Measurements from ENCODE around the gene SLC2A4.

SLC2A4 gene

DNA sequence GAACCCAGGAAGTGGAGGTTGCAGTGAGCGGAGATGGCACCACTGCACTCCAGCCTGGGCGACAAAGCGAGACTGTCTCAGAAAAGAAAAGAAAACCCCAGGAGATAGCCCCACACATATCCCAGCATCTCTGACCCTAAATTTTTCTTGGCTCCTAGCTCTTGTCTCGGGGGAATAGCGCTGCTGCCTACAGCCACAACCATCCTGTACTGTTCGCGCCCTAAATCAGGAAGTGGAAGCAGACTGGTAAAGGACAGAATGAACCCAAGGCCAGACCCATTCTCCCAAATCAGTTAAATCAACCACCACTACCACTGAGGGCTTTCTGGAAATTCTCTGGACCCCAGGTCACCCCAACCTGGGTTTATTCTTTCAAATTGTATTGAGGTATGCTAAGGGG is 31.7 kb upstream of the SLC2A4 start:
- H3K4me3 ChIP-seq (ENCODE audit: low read length), result peak overlapping the region; percentile 88
- peaks cover 28% of the 10 kb centered on the region for H3K4me1 ChIP-seq (ENCODE audit: control insufficient read depth, insufficient read depth, low read length)
- no peaks in the 10 kb centered on the region for H3K9me3 ChIP-seq (ENCODE audit: control insufficient read depth, low read length)
- peaks cover 26% of the 10 kb centered on the region for H3K36me3 ChIP-seq (ENCODE audit: control insufficient read depth, insufficient read depth, low read length, severe bottlenecking)
- no peak for DNase-seq (ENCODE audit: low read depth)
- no peaks in the 10 kb centered on the region for H3K27me3 ChIP-seq (replicated peaks; ENCODE audit: control insufficient read depth, insufficient read depth, low read length)
- peak overlapping the region; percentile 97 for H3K9ac ChIP-seq (ENCODE audit: low read length)

DNA sequence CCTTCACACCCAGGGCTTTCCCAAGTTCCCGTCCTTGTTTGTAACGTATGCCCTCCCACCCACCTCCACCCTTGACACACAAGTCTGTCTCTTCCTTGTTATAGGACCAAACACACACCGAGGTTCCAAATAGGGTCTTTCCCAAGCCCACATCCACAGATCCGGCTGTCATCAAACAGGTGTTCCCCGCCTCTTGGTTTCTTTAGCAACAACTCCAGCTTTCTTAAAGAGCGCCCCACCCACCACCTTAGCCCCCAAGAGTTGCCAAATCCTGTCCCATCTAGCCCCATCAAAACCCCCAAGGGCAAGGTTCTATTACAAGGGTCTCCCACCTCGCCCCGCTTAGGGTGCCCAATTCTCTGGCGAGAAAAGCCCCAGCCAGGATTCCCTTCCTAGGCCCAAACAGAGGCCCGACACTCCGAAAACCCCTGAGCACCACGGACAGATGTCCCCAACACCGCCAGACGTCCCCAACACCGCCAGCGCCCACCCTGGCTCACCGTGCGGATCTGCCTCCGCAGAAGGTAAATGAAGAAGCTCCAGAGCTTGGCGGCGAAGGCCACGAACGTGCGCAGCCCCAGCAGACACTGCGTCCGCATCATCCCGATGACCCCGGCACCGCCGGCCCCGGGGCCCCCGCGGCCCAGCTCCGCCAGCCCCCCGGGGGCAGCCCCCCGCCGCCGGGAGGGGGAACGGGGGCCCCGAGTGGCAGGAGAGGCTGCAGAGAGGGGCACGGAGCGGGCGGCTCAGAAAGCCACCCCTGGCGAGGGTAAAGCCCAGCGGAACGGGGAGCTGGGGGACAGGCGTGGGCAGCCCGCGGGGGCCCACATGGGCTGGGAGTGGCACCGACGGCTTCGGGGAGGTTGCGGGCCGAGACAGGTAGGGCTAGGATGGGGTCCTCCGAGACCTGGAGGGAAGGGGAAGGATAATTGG is 30.6 kb upstream of the SLC2A4 start:
- Histone ChIP-seq H3K4me1 (ENCODE audit: control insufficient read depth, insufficient read depth, low read length) (peaks cover 28% of the 10 kb centered on the region), H3K9me3 (ENCODE audit: control insufficient read depth, low read length) (no peaks in the 10 kb centered on the region), H3K4me3 (ENCODE audit: low read length) (peak overlapping the region; percentile 88), H3K9ac (ENCODE audit: low read length) (peak overlapping the region; percentile 97), H3K36me3 (ENCODE audit: control insufficient read depth, insufficient read depth, low read length, severe bottlenecking) (peaks cover 28% of the 10 kb centered on the region), H3K27me3 (replicated peaks; ENCODE audit: control insufficient read depth, insufficient read depth, low read length) (no peaks in the 10 kb centered on the region)
- DNase-seq (ENCODE audit: low read depth), result peak; percentile 42

DNA sequence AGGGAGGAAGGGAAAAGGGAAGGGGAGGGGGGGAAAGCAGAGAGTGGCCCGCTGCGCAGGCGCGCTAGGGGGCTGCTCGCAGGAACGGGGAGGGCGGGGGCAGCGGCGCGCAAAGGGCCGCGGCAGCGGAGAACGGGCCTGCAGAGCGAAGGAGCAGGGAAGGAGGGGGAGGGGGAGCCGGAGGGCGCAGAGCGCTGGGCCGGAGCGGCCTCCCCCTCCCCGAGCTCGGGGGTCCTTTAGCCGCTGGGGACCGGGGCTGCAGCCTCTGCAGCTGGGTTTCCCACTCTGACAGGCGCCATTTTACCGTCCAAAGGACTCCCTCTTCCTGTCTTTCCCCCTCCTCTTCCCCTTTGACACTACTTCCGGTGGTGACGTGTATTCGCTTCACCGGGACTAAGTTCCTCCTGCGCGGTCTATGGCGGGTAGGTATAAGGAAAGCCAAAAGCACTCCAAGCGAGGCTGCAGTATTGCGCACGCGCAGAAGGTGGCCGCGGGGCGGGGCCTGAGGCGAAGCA is 29.8 kb upstream of the SLC2A4 start, which contains the start of gene CTDNEP1:
Gene CTDNEP1 (minus strand): TSS at position 74 of the 515 bp plus-strand sequence. CDS start 438 bp downstream, outside the sequence.
- peak; percentile 99 for DNase-seq (ENCODE audit: low read depth)
- no peaks in the 10 kb centered on the region for H3K9me3 ChIP-seq (ENCODE audit: control insufficient read depth, low read length)
- H3K36me3 ChIP-seq (ENCODE audit: control insufficient read depth, insufficient read depth, low read length, severe bottlenecking), result peaks cover 26% of the 10 kb centered on the region
- peaks cover 28% of the 10 kb centered on the region for H3K4me1 ChIP-seq (ENCODE audit: control insufficient read depth, insufficient read depth, low read length)
- no peaks in the 10 kb centered on the region for H3K27me3 ChIP-seq (replicated peaks; ENCODE audit: control insufficient read depth, insufficient read depth, low read length)
- peak within 1 kb of the TSS; percentile 88 for H3K4me3 ChIP-seq (ENCODE audit: low read length)
- peak within 1 kb of the TSS; percentile 97 for H3K9ac ChIP-seq (ENCODE audit: low read length)

DNA sequence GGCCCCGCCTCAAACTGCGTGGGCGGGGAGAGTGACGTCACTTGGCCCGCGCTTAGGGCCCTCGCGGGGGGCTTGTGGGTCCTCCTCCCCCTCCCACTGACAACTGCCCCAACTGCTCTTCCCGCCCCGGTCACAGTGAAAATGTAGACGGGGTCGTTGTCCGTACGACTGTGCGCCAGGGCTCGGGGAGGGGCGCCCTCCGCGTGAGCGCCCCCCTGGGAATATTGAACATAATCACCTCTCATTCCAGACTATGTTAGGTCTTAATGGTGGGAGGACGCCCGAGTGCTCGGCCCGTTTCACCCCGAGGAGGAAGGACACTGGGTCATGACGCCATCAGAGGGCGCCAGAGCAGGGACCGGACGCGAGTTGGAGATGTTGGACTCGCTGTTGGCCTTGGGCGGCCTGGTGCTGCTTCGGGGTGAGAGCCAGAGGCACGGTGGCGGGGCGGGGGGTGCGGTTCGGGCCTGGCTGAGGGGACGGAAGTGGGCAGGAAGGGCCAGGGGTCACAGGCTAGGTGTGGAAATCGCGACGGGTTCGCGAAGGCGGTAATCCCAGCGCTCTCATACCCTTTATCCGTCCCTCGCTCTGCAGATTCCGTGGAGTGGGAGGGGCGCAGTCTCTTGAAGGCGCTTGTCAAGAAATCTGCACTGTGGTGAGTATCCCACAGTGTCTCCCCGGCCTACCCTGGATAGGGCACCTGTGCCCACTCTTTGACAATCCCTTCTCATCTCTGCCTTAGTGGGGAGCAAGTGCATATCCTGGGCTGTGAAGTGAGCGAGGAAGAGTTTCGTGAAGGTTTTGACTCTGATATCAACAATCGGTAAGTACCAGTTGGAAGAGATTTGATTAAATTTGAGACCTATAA is 29.1 kb upstream of the SLC2A4 start, which contains the start of gene ELP5:
Gene ELP5 (plus strand): TSS at position 40 of the 868 bp plus-strand sequence. CDS start 336 bp downstream, at position 376.
- Histone ChIP-seq H3K9ac (ENCODE audit: low read length) (peak within 1 kb of the TSS; percentile 97), H3K4me1 (ENCODE audit: control insufficient read depth, insufficient read depth, low read length) (peaks cover 28% of the 10 kb centered on the region), H3K9me3 (ENCODE audit: control insufficient read depth, low read length) (no peaks in the 10 kb centered on the region), H3K27me3 (replicated peaks; ENCODE audit: control insufficient read depth, insufficient read depth, low read length) (no peaks in the 10 kb centered on the region), H3K36me3 (ENCODE audit: control insufficient read depth, insufficient read depth, low read length, severe bottlenecking) (peaks cover 29% of the 10 kb centered on the region), H3K4me3 (ENCODE audit: low read length) (peak within 1 kb of the TSS; percentile 88)
- peak; percentile 98 for DNase-seq (ENCODE audit: low read depth)

DNA sequence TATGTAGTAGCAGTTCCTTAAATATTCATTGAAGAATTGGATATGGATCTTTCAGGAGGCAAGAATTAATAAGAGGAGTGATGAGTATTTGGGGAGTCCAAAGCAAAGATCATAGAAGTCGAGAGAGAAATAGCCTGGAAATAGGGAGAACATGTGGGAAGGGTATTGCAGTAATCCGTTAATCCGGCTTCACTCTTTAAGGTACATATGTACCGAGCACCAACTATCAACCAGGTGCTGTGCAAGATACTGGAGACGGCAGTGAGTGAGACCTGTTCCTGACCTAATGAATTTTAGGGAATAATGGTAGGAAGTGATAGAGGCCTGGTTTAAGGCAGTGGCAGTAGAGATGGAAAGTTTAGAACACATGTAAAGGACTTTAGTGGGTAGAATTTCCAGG is 28.4 kb upstream of the SLC2A4 start:
- Histone ChIP-seq H3K4me3 (ENCODE audit: low read length) (peak overlapping the region; percentile 88), H3K36me3 (ENCODE audit: control insufficient read depth, insufficient read depth, low read length, severe bottlenecking) (peaks cover 32% of the 10 kb centered on the region), H3K9me3 (ENCODE audit: control insufficient read depth, low read length) (no peaks in the 10 kb centered on the region), H3K9ac (ENCODE audit: low read length) (peak overlapping the region; percentile 97), H3K4me1 (ENCODE audit: control insufficient read depth, insufficient read depth, low read length) (peaks cover 28% of the 10 kb centered on the region), H3K27me3 (replicated peaks; ENCODE audit: control insufficient read depth, insufficient read depth, low read length) (no peaks in the 10 kb centered on the region)
- no peak for DNase-seq (ENCODE audit: low read depth)

DNA sequence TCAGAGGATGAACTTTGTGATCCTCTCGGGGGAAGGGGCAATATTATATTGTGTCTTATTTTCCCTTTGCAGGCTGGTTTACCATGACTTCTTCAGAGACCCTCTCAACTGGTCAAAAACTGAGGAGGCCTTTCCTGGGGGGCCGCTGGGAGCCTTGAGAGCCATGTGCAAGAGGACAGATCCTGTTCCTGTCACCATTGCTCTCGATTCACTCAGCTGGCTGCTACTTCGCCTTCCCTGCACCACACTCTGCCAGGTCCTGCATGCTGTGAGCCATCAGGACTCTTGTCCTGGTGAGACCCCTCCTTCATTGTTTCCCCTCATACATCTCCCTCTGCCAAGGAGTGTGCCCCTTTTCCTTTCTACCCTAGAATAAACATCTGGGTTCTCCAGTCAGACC is 27.0 kb upstream of the SLC2A4 start:
- DNase-seq (ENCODE audit: low read depth), result no peak
- H3K36me3 ChIP-seq (ENCODE audit: control insufficient read depth, insufficient read depth, low read length, severe bottlenecking), result peaks cover 44% of the 10 kb centered on the region
- no peak overlapping the region for H3K4me3 ChIP-seq (ENCODE audit: low read length)
- no peaks in the 10 kb centered on the region for H3K9me3 ChIP-seq (ENCODE audit: control insufficient read depth, low read length)
- H3K27me3 ChIP-seq (replicated peaks; ENCODE audit: control insufficient read depth, insufficient read depth, low read length), result no peaks in the 10 kb centered on the region
- H3K4me1 ChIP-seq (ENCODE audit: control insufficient read depth, insufficient read depth, low read length), result peaks cover 27% of the 10 kb centered on the region
- no peak overlapping the region for H3K9ac ChIP-seq (ENCODE audit: low read length)

DNA sequence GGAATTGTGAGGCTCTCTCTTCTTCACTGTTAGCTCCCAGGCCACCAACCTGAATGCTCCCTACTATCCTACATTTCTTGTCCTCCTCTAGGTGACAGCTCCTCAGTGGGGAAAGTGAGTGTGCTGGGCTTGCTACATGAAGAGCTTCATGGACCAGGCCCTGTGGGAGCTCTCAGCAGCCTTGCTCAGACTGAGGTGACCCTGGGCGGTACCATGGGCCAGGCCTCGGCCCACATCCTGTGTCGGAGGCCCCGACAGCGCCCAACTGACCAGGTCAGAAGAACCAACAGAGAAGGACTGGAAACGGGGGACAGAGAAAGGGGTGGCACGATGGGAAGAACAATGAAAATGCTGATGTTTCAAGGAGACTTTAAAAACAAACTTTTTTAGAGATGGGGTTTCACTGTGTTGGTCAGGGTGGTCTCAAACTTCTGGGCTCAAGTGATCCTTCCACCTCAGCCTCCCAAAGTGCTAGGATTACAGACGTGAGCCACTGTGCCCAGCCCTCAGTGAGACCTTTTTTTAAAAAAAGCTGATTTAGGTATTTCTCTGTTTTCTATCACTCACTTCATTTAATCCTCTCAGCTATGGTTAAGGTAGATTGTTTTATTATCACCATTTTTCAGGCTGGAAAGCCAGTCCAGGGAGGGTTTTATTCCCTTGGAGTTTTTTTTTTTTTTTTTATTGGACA is 24.6 kb upstream of the SLC2A4 start:
- no peak for DNase-seq (ENCODE audit: low read depth)
- no peak overlapping the region for H3K4me3 ChIP-seq (ENCODE audit: low read length)
- H3K9ac ChIP-seq (ENCODE audit: low read length), result no peak overlapping the region
- peaks cover 45% of the 10 kb centered on the region for H3K36me3 ChIP-seq (ENCODE audit: control insufficient read depth, insufficient read depth, low read length, severe bottlenecking)
- no peaks in the 10 kb centered on the region for H3K27me3 ChIP-seq (replicated peaks; ENCODE audit: control insufficient read depth, insufficient read depth, low read length)
- H3K4me1 ChIP-seq (ENCODE audit: control insufficient read depth, insufficient read depth, low read length), result peaks cover 33% of the 10 kb centered on the region
- no peaks in the 10 kb centered on the region for H3K9me3 ChIP-seq (ENCODE audit: control insufficient read depth, low read length)

DNA sequence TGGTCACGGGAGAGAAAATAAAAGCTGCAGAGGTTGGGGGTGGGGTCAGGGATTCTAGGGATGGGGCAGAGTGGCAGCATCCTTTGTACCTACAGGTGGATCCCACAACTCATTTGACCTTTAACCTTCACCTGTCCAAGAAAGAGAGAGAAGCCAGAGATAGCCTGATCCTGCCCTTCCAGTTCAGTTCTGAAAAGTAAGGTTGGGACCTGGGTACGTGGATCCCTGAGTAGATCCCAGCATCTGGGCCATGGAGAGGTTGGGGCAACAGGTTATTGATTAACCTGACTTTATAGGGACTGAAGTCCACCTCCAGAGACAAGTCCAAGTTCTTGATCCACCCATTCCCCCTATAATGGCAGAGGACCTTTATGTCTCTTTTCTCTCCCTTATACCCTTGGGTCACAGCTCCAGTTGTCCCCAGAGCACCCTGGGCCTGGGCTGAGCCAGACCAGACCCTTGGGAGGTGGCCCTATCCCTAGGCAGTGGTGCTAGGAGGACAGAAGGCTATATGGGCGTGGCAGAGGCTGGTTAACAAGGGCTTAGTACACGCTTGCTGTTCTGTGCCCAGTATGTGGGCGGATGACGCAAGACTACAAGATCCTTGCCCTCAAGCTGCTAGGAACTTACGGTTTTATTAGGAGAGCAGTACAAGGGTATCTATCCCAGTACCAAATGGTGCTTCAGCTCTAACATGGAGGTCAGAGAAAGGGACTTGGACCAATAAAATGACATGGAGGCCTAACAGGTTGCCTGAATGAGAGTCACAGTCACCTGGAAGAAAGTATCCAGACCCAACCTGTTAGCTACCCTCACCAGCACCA is 22.6 kb upstream of the SLC2A4 start:
- H3K4me3 ChIP-seq (ENCODE audit: low read length), result no peak overlapping the region

DNA sequence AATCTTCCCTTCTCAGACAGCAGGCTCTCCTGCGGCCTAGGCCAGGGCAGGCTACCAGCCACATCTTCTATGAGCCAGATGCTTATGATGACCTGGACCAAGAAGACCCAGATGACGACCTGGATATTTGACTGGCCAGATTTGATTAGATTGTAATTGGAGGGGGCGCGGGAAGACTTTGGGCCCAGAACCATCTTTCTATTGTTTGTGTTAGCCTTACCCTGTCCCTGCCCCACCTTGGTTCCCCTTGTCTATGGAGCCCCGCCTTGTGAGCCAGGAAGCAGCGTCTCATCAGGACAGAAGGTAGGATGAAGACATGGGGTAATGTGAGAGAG is 22.0 kb upstream of the SLC2A4 start:
- Histone ChIP-seq H3K36me3 (ENCODE audit: control insufficient read depth, insufficient read depth, low read length, severe bottlenecking) (peaks cover 39% of the 10 kb centered on the region), H3K4me3 (ENCODE audit: low read length) (no peak overlapping the region), H3K9ac (ENCODE audit: low read length) (peak overlapping the region; percentile 53), H3K9me3 (ENCODE audit: control insufficient read depth, low read length) (no peaks in the 10 kb centered on the region), H3K27me3 (replicated peaks; ENCODE audit: control insufficient read depth, insufficient read depth, low read length) (no peaks in the 10 kb centered on the region), H3K4me1 (ENCODE audit: control insufficient read depth, insufficient read depth, low read length) (peaks cover 39% of the 10 kb centered on the region)
- DNase-seq (ENCODE audit: low read depth), result no peak

More for the DNA sequence above, 22.6 kb upstream of the SLC2A4 start:
- peak; percentile 51 for DNase-seq (ENCODE audit: low read depth)
- Histone ChIP-seq H3K9ac (ENCODE audit: low read length) (peak overlapping the region; percentile 53), H3K4me1 (ENCODE audit: control insufficient read depth, insufficient read depth, low read length) (peaks cover 35% of the 10 kb centered on the region), H3K27me3 (replicated peaks; ENCODE audit: control insufficient read depth, insufficient read depth, low read length) (no peaks in the 10 kb centered on the region), H3K36me3 (ENCODE audit: control insufficient read depth, insufficient read depth, low read length, severe bottlenecking) (peaks cover 45% of the 10 kb centered on the region), H3K9me3 (ENCODE audit: control insufficient read depth, low read length) (no peaks in the 10 kb centered on the region)

DNA sequence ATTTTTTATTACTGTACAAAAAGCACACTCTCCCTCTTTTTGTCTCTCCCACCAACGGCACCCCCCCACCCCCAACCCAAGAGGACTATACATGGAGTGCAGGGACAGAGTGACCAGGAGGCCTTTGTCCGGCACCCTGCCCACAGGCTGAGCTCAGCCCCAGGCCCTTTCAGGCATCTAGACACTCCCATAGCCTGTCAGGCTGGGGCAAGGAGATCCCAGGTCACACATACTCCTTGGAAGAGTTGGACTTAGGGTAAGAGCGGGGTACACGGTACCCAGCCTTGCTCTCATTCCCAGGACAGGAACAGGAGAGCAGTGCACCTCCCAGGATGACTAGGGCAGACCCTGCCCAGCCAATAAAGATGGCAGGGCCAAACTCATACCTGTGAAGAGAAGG is 21.4 kb upstream of the SLC2A4 start:
- Histone ChIP-seq H3K36me3 (ENCODE audit: control insufficient read depth, insufficient read depth, low read length, severe bottlenecking) (peaks cover 32% of the 10 kb centered on the region), H3K27me3 (replicated peaks; ENCODE audit: control insufficient read depth, insufficient read depth, low read length) (no peaks in the 10 kb centered on the region)

More for the DNA sequence above, 21.4 kb upstream of the SLC2A4 start:
- Histone ChIP-seq H3K4me1 (ENCODE audit: control insufficient read depth, insufficient read depth, low read length) (peaks cover 41% of the 10 kb centered on the region), H3K9ac (ENCODE audit: low read length) (peak overlapping the region; percentile 69), H3K4me3 (ENCODE audit: low read length) (no peak overlapping the region), H3K9me3 (ENCODE audit: control insufficient read depth, low read length) (no peaks in the 10 kb centered on the region)
- no peak for DNase-seq (ENCODE audit: low read depth)

Data from adipocyte (in vitro differentiated cells).